GM20000 (cell line): ENCODE data around the gene NRIP3.

Source experiments
- DNase-seq: peaks from one replicate; pipeline ENCODE4 v3.0.0; 2012; ENCODE audit warnings: low spot score
- TF ChIP-seq, protein P1 (sequence below): IDR thresholded peaks from 2 replicates; pipeline ENCODE4 v1.5.1; 2012; ENCODE audit warnings: mild to moderate bottlenecking, control low read depth; ENCODE audit errors: extremely low read depth, missing control alignments

The NRIP3 gene

DNA sequence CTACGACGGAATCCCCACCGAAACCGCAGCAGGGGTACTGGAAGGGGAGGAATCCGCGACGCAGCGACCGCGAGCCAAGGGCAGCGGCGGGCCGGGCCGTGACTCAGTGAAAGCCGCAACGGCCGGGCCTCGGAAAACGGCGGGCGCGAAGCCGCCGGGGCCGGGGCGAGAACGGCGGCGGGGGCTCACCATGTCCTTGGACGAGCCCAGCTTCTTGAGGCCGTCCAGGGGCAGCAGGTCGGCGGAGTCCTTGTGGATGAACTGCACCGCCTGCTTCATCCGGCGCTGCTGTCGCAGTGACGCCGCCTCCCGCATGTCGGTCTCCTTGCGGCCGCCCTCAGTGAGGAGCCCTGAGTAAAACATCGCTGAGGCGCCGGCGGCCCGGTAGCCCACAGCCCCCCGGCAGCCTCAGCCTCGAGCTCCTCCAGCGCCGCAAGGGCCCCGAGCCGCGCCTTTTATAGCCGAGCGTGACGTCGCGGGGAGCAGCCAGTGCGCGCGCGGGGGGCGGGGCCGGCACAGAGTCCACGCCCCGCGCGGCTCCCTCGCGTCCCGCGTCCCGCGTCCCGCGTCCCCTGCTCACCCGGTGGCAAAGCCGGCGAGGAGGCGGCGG is at the start of gene NRIP3:
Gene NRIP3 (minus strand): TSS at position 429 of the 610 bp plus-strand sequence. CDS start 66 bp downstream, at position 363.
- TF ChIP-seq, protein P1, sequence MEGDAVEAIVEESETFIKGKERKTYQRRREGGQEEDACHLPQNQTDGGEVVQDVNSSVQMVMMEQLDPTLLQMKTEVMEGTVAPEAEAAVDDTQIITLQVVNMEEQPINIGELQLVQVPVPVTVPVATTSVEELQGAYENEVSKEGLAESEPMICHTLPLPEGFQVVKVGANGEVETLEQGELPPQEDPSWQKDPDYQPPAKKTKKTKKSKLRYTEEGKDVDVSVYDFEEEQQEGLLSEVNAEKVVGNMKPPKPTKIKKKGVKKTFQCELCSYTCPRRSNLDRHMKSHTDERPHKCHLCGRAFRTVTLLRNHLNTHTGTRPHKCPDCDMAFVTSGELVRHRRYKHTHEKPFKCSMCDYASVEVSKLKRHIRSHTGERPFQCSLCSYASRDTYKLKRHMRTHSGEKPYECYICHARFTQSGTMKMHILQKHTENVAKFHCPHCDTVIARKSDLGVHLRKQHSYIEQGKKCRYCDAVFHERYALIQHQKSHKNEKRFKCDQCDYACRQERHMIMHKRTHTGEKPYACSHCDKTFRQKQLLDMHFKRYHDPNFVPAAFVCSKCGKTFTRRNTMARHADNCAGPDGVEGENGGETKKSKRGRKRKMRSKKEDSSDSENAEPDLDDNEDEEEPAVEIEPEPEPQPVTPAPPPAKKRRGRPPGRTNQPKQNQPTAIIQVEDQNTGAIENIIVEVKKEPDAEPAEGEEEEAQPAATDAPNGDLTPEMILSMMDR, result no peak
- DNase-seq, result peak; percentile 84

DNA sequence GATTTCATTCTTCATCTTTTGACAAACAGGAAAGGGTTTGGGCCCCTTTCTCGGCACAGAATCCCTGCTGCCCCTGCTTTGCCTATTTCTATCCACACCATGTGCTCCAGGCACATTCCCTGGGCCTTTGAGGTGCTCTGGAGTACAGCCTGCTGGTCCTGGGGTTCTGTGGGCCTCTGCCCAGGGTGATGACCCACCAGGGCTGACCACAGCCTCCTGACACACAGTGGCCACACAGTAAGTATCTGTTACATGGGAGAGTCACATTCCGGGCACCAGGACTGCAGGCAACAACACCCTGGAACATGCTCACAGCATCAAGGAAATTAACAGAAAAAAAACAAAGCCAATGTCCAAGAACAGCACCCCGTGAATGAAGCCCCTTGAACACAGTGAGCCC is 48.5 kb upstream of the NRIP3 start:
- DNase-seq, result no peak
- TF ChIP-seq, protein P1, result no peak

DNA sequence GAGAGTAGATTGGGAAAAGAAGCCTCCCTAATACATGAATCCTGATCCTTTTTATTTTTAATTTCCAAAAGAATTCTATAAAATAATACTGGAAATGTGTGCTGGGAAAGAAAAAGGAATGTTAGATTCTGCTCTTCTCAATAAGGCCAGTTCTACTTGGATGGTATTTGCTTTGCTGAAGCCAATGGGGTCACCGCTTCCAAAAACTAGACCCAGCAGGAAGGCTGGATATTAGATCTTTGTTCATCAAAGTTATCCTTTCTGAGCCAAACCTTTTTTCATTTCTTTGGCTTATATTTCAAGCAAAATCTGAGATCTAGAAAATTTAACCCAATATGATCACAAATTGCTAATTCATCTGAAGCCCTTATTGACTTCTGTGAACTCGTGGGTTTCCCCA is 46.2 kb upstream of the NRIP3 start:
- TF ChIP-seq, protein P1, result no peak

DNA sequence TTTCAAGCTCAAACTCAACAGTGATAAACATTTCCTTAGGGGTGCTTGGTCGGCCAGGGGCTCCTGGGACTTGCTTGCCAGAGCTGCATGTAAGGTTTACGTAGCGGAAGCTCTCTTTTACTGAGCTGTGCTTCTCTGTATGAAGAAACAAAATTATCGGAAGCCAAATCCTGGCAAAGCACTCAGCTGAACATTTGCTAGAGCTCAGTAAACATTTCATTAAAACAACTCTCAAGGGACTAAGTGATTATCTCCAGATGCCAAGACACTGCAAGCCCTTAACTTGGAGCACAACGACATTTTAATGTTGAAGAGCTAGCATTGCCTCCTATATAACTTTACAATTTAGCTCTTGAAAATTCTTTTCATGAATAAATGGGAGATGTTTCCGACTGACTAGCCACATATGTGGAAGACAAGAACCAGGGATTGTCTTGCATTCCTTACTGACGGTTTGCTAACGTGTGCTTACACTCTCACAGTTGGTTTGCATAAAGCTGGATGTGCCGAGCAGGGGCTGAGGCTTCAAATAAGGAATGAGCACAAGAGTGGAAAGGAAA is 44.2 kb upstream of the NRIP3 start:
- TF ChIP-seq, protein P1, result no peak
- DNase-seq, result no peak

More for the DNA sequence above, 46.2 kb upstream of the NRIP3 start:
- DNase-seq, result no peak

DNA sequence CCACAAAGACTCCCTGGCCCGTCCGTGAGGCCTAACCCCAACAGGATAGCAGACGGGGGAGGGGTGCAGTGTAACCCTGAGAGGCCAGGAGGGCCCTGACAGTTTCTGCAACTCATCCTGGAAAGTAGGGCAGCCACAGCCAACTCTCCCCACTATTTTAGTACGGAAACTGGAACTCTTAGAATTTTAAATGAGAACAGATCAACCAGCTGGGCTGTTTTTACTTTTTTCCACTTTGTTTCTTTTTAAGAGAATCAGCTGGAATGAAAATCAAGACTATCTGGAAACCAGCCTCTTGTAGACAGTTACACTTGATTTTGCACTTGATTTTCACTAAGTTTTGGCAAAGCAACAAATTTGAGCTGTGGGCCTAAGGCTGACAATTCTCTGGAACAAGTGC is 42.7 kb upstream of the NRIP3 start:
- no peak for DNase-seq
- TF ChIP-seq, protein P1, result no peak

DNA sequence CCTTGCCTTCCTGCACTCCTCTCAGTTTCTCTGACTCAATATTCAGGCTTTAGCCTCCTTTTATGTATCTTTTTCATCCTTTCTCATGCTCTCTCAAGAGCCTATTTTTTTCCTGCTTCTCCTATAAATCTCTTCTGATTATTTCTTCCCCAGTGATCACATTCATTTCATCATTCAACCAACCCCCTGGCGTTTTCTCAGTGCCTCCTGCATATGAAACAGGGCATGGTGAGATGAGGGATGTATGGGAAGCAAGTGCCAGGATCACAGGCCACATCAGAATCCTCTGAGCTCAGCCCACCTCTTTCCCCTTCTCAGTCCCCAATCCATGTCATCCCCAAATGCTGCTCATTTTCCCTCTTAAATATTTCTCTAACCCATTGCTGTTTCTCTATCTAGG is 38.7 kb upstream of the NRIP3 start:
- TF ChIP-seq, protein P1, result no peak
- no peak for DNase-seq

DNA sequence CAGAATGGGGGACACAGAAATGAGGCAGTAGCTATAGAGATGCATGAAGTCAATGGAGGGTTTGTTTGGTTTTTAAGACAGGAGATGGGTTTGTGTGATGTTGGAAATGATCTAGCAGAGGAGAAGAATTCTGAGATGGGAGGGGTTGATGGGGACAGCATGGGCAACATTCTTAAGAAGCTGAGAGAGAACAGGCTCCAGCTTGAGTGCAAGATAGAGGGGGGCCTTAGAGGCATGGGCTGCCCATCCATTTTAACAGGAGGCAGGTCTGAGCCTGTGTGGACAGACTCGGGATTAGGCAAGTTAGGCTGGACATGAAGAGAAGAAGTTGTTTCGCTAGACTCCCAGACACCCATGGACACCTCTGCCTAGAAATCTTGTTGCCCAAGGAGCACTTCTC is 37.9 kb upstream of the NRIP3 start:
- TF ChIP-seq, protein P1, result no peak
- DNase-seq, result no peak
